H1 (cell line): Measurements from ENCODE around the gene TAF1B.

Experiments
- ASH2L ChIP-seq: fragments of 200-600, 300-600 bp; sonication (generic); IDR thresholded peaks from one replicate; pipeline ENCODE4 v1.7.1; 2017; ENCODE audit warnings: low read length
- CHD2 ChIP-seq: IDR thresholded peaks from 2 replicates; pipeline ENCODE4 v1.6.1; 2012; ENCODE audit warnings: low read length, improper control_type of control experiment
- CTCF ChIP-seq, 3 experiments: IDR thresholded peaks; 1 replicate in 2 of 3; 2 replicates in 1 of 3; pipeline versions ENCODE4 v1.5.1 to v1.6.1; 2011; ENCODE audit warnings: low read length in 3 of 3, mild to moderate bottlenecking in 3 of 3, inconsistent platforms in 2 of 3, low read depth in 1 of 3, moderate library complexity in 1 of 3; ENCODE audit not compliant: insufficient read depth in 1 of 3; ENCODE audit errors: control extremely low read depth in 1 of 3
- E2F6 ChIP-seq: IDR thresholded peaks from 2 replicates; pipeline ENCODE4 v1.6.1; 2012; ENCODE audit warnings: inconsistent platforms
- GTF2F1 ChIP-seq: IDR thresholded peaks from 2 replicates; pipeline ENCODE4 v1.6.1; 2012; ENCODE audit warnings: low read depth, low read length, improper control_type of control experiment, borderline replicate concordance
- RAD21 ChIP-seq, 2 experiments: IDR thresholded peaks in 1 of 2; conservative IDR thresholded peaks in 1 of 2; 2 replicates each; pipeline ENCODE4 v1.6.1; 2011; ENCODE audit warnings: low read depth in 2 of 2, low read length in 2 of 2, improper control_type of control experiment in 1 of 2, inconsistent platforms in 1 of 2, mild to moderate bottlenecking in 1 of 2, moderate library complexity in 1 of 2
- USF2 ChIP-seq: IDR thresholded peaks from 2 replicates; pipeline ENCODE4 v1.6.1; 2011; ENCODE audit warnings: low read length, improper control_type of control experiment

GRCh38 chr2:9826208-9826607 lies 17.1 kb upstream of the TAF1B start:
- TF ChIP-seq ASH2L: no peak
- no peak for TF ChIP-seq USF2
- no peak for TF ChIP-seq GTF2F1
- no peak for TF ChIP-seq CHD2
- no peak for TF ChIP-seq E2F6
- no peak for TF ChIP-seq CTCF (IDR thresholded peaks at IDR 0.05; ENCODE audit: control extremely low read depth in 1 of 3, insufficient read depth in 1 of 3, low read depth in 1 of 3, low read length in 3 of 3)
- no peak for TF ChIP-seq RAD21 (IDR thresholded peaks at IDR 0.05 in 1 of 2, conservative IDR thresholded peaks at IDR 0.05 in 1 of 2; ENCODE audit: low read depth in 2 of 2, low read length in 2 of 2)
